Gastroesophageal sphincter (tissue), 4 donors: ENCODE results near the gene NOTUM. TPM values are rescaled to one million over a fixed set of nuclear protein-coding genes. Genes with fewer than 3 reads are reported as not detected.

Source experiments
- ATAC-seq: fragments of 150-250 bp; one replicate; pipeline ENCODE4 v1.9.1; 2016; ENCODE audit warnings: mild to moderate bottlenecking, moderate library complexity
- H3K27ac ChIP-seq, 4 donors: fragments of 200-600 bp; sonication (generic) in 3 of 4; 1 replicate in 3 of 4; 2 replicates in 1 of 4; pipeline ENCODE4 v1.5.1; 2016 to 2019
- H3K27me3 ChIP-seq: fragments of 200-600 bp; sonication (generic); one replicate; pipeline ENCODE4 v1.5.1; 2019
- H3K36me3 ChIP-seq, 2 donors: fragments of 200-600 bp; sonication (generic); one replicate each; pipeline ENCODE4 v1.5.1; 2019; ENCODE audit warnings: control low read depth in 1 of 2
- H3K4me1 ChIP-seq, 3 donors: fragments of 200-600 bp; sonication (generic); 1 replicate in 2 of 3; 2 replicates in 1 of 3; pipeline ENCODE4 v1.5.1; 2016 to 2019; ENCODE audit warnings: control low read depth in 2 of 3
- H3K4me3 ChIP-seq, 2 donors: fragments of 200-600 bp; sonication (generic); one replicate each; pipeline ENCODE4 v1.5.1; 2019; ENCODE audit warnings: mild to moderate bottlenecking in 1 of 2, moderate library complexity in 1 of 2
- H3K9me3 ChIP-seq, 3 donors: fragments of 200-600 bp; sonication (generic); one replicate each; pipeline ENCODE4 v1.5.1; 2017 to 2019; ENCODE audit warnings: control low read depth in 2 of 3
- CTCF ChIP-seq, 4 experiments: fragments of 200-600 bp in 2 of 4; fragments of 450-650 bp in 2 of 4; sonication (generic) in 1 of 4; IDR thresholded peaks; one replicate each; pipeline ENCODE4 v1.5.1; 2017 to 2019; ENCODE audit warnings: antibody characterized with exemption in 4 of 4, mild to moderate bottlenecking in 2 of 4, moderate library complexity in 2 of 4
- EP300 ChIP-seq: sonication (generic); formaldehyde crosslinking; IDR thresholded peaks from one replicate; pipeline ENCODE4 v1.6.1; 2017; ENCODE audit warnings: antibody characterized with exemption, mild to moderate bottlenecking
- POLR2A ChIP-seq, 2 donors: fragments of 450-650 bp; IDR thresholded peaks; one replicate each; pipeline ENCODE4 v1.6.1; 2017; ENCODE audit warnings: antibody characterized with exemption in 2 of 2, mild to moderate bottlenecking in 2 of 2, moderate library complexity in 1 of 2
- POLR2AphosphoS5 ChIP-seq: sonication (generic); formaldehyde crosslinking; IDR thresholded peaks from one replicate; pipeline ENCODE4 v1.6.1; 2017; ENCODE audit warnings: antibody characterized with exemption
- WGBS, 2 donors: methylation state at CpG; one replicate each; pipeline ENCODE4 v1.1.5; 2018; ENCODE audit warnings: low coverage in 1 of 2; 5-methylcytosine and 5-hydroxymethylcytosine counted together
- total RNA-seq, 4 donors: library from RNA; depleted of rRNA; stranded (reverse); fragments of >200 nt; gene quantifications; one replicate each; pipeline ENCODE4 v1.1.0, GENCODE V29; 2016

NOTUM gene
- total RNA-seq, 4 donors from 2014 or later: 0.22 TPM; not detected in 3

GRCh38 chr17:81967533-81968395, 6.8 kb upstream of the NOTUM start:
- peak overlapping the region in 2 of 4 donors; percentile 12 to 19 for H3K27ac ChIP-seq
- peaks cover 0 to 29% (median 11%) of the 10 kb centered on the region in 3 donors for H3K4me1 ChIP-seq
- 9% methylated on average over 8 of the region's 36 CpGs; no CpG with 5 or more reads in 1 of the 2 donors for WGBS, 2 donors
- peaks cover 74% of the 10 kb centered on the region for H3K27me3 ChIP-seq
- TF ChIP-seq EP300 (no peak), POLR2AphosphoS5 (no peak), CTCF (IDR thresholded peaks at IDR 0.05) (no peak), POLR2A (IDR thresholded peaks at IDR 0.05) (no peak)
- no peaks in the 10 kb centered on the region for H3K36me3 ChIP-seq
- peak; percentile 82 for ATAC-seq
- peak overlapping the region in 1 of 2 donors; percentile 21 for H3K4me3 ChIP-seq
- H3K9me3 ChIP-seq: no peaks in the 10 kb centered on the region

- H3K4me3 ChIP-seq: no peak overlapping the region
- H3K36me3 ChIP-seq: no peaks in the 10 kb centered on the region
- H3K9me3 ChIP-seq: no peaks in the 10 kb centered on the region
- peaks cover 0 to 30% (median 11%) of the 10 kb centered on the region in 3 donors for H3K4me1 ChIP-seq
- WGBS, 2 donors: no CpG with 5 or more reads among the region's 5 CpGs
- peaks cover 76% of the 10 kb centered on the region for H3K27me3 ChIP-seq
- TF ChIP-seq POLR2A (IDR thresholded peaks at IDR 0.05): no peak
- no peak for TF ChIP-seq EP300
- TF ChIP-seq POLR2AphosphoS5: no peak
- no peak for TF ChIP-seq CTCF (IDR thresholded peaks at IDR 0.05)
- peak overlapping the region in 2 of 4 donors; percentile 12 to 19 for H3K27ac ChIP-seq
- peak; percentile 11 for ATAC-seq
Measured at GRCh38 chr17:81967244-81967532, 6.2 kb upstream of the NOTUM start.

GRCh38 chr17:81966343-81967243, 5.6 kb upstream of the NOTUM start:
- ATAC-seq: peak; percentile 74
- no peaks in the 10 kb centered on the region for H3K36me3 ChIP-seq
- TF ChIP-seq POLR2AphosphoS5 (peak; percentile 47), POLR2A (IDR thresholded peaks at IDR 0.05) (no peak)
- H3K27ac ChIP-seq: peak overlapping the region in 2 of 4 donors; percentile 12 to 19
- no peaks in the 10 kb centered on the region for H3K9me3 ChIP-seq
- H3K4me1 ChIP-seq: peaks cover 0 to 36% (median 11%) of the 10 kb centered on the region in 3 donors
- H3K27me3 ChIP-seq: peaks cover 76% of the 10 kb centered on the region
- no peak overlapping the region for H3K4me3 ChIP-seq
- 61 to 90% methylated on average over 4 to 6 of the region's 41 CpGs for WGBS, 2 donors

GRCh38 chr17:81964081-81964849, 3.3 kb upstream of the NOTUM start:
- Histone ChIP-seq H3K27ac (no peak overlapping the region), H3K36me3 (no peaks in the 10 kb centered on the region), H3K4me1 (peaks cover 0 to 59% (median 20%) of the 10 kb centered on the region in 3 donors), H3K9me3 (no peaks in the 10 kb centered on the region), H3K27me3 (peaks cover 89% of the 10 kb centered on the region), H3K4me3 (no peak overlapping the region)
- no peak for ATAC-seq
- TF ChIP-seq EP300 (no peak), POLR2A (IDR thresholded peaks at IDR 0.05) (no peak), CTCF (IDR thresholded peaks at IDR 0.05) (no peak), POLR2AphosphoS5 (no peak)
- 58 to 65% methylated on average over 5 to 8 of the region's 22 CpGs for WGBS, 2 donors
